Adipocyte (in vitro differentiated cells): ENCODE results near the gene F10.

Experiments
- DNase-seq: peaks from one replicate; pipeline ENCODE4 v3.0.0-alpha.2; 2015; ENCODE audit warnings: low read depth
- H3K27me3 ChIP-seq: replicated peaks from 2 replicates; pipeline ENCODE4 v1.7.0; 2013; ENCODE audit warnings: mild to moderate bottlenecking, low read length, moderate library complexity; ENCODE audit not compliant: control insufficient read depth, insufficient read depth
- H3K36me3 ChIP-seq: 2 replicates; pipeline ENCODE4 v1.7.0; 2013; ENCODE audit warnings: low read length, mild to moderate bottlenecking, moderate library complexity; ENCODE audit not compliant: control insufficient read depth, insufficient read depth, severe bottlenecking
- H3K4me1 ChIP-seq: 2 replicates; pipeline ENCODE4 v1.7.0; 2013; ENCODE audit warnings: mild to moderate bottlenecking, low read length, moderate library complexity; ENCODE audit not compliant: control insufficient read depth, insufficient read depth
- H3K4me3 ChIP-seq: 2 replicates; pipeline ENCODE4 v1.7.0; 2013; ENCODE audit warnings: mild to moderate bottlenecking, low read length, moderate library complexity
- H3K9ac ChIP-seq: 2 replicates; pipeline ENCODE4 v1.7.0; 2013; ENCODE audit warnings: mild to moderate bottlenecking, low read length, moderate library complexity
- H3K9me3 ChIP-seq: 2 replicates; pipeline ENCODE4 v1.7.0; 2013; ENCODE audit warnings: mild to moderate bottlenecking, low read length, moderate library complexity; ENCODE audit not compliant: control insufficient read depth

F10 gene

GRCh38 chr13:113162783-113163685, 40.4 kb downstream of the F10 start:
- peaks cover 14% of the 10 kb centered on the region for H3K27me3 ChIP-seq
- no peak overlapping the region for H3K4me3 ChIP-seq
- H3K9me3 ChIP-seq = peaks cover 4% of the 10 kb centered on the region
- H3K4me1 ChIP-seq = no peaks in the 10 kb centered on the region
- no peak for DNase-seq
- no peak overlapping the region for H3K9ac ChIP-seq
- H3K36me3 ChIP-seq = no peaks in the 10 kb centered on the region

GRCh38 chr13:113164492-113164891, 41.9 kb downstream of the F10 start:
- peaks cover 4% of the 10 kb centered on the region for H3K36me3 ChIP-seq
- H3K27me3 ChIP-seq = peaks cover 14% of the 10 kb centered on the region
- H3K4me3 ChIP-seq = no peak overlapping the region
- H3K9ac ChIP-seq = no peak overlapping the region
- H3K9me3 ChIP-seq = peaks cover 4% of the 10 kb centered on the region
- no peaks in the 10 kb centered on the region for H3K4me1 ChIP-seq
- DNase-seq = no peak

- Histone ChIP-seq H3K36me3 (peaks cover 9% of the 10 kb centered on the region), H3K9me3 (peaks cover 4% of the 10 kb centered on the region)
- DNase-seq = no peak
Observed at GRCh38 chr13:113166266-113166665, 43.7 kb downstream of the F10 start.

GRCh38 chr13:113166681-113167080, 44.1 kb downstream of the F10 start:
- Histone ChIP-seq H3K36me3 (peaks cover 13% of the 10 kb centered on the region), H3K9ac (no peak overlapping the region), H3K9me3 (peaks cover 4% of the 10 kb centered on the region), H3K27me3 (no peaks in the 10 kb centered on the region), H3K4me1 (no peaks in the 10 kb centered on the region), H3K4me3 (no peak overlapping the region)
- no peak for DNase-seq

More at GRCh38 chr13:113166266-113166665, 43.7 kb downstream of the F10 start:
- Histone ChIP-seq H3K4me3 (no peak overlapping the region), H3K9ac (no peak overlapping the region), H3K4me1 (no peaks in the 10 kb centered on the region), H3K27me3 (peaks cover 2% of the 10 kb centered on the region)

- H3K9ac ChIP-seq = no peak overlapping the region
- peaks cover 4% of the 10 kb centered on the region for H3K9me3 ChIP-seq
- H3K4me3 ChIP-seq = no peak overlapping the region
- no peaks in the 10 kb centered on the region for H3K27me3 ChIP-seq
- H3K36me3 ChIP-seq = peaks cover 16% of the 10 kb centered on the region
- H3K4me1 ChIP-seq = no peaks in the 10 kb centered on the region
- no peak for DNase-seq
Observed at GRCh38 chr13:113167155-113167554, 44.6 kb downstream of the F10 start.

- DNase-seq = no peak
- Histone ChIP-seq H3K36me3 (peaks cover 20% of the 10 kb centered on the region), H3K27me3 (no peaks in the 10 kb centered on the region), H3K4me1 (no peaks in the 10 kb centered on the region), H3K4me3 (no peak overlapping the region), H3K9ac (no peak overlapping the region), H3K9me3 (peaks cover 4% of the 10 kb centered on the region)
Observed at GRCh38 chr13:113167575-113167974, 45.0 kb downstream of the F10 start.

GRCh38 chr13:113168211-113168610, 45.6 kb downstream of the F10 start:
- Histone ChIP-seq H3K4me3 (no peak overlapping the region), H3K36me3 (peaks cover 26% of the 10 kb centered on the region), H3K4me1 (no peaks in the 10 kb centered on the region), H3K9ac (no peak overlapping the region), H3K9me3 (peaks cover 4% of the 10 kb centered on the region), H3K27me3 (no peaks in the 10 kb centered on the region)
- no peak for DNase-seq

GRCh38 chr13:113169277-113170272, 47.0 kb downstream of the F10 start:
- H3K4me3 ChIP-seq = no peak overlapping the region
- H3K9ac ChIP-seq = no peak overlapping the region
- peaks cover 35% of the 10 kb centered on the region for H3K36me3 ChIP-seq
- peaks cover 4% of the 10 kb centered on the region for H3K9me3 ChIP-seq
- no peak for DNase-seq
- no peaks in the 10 kb centered on the region for H3K27me3 ChIP-seq
- no peaks in the 10 kb centered on the region for H3K4me1 ChIP-seq

- Histone ChIP-seq H3K36me3 (peaks cover 44% of the 10 kb centered on the region), H3K4me1 (no peaks in the 10 kb centered on the region), H3K9ac (no peak overlapping the region), H3K27me3 (no peaks in the 10 kb centered on the region), H3K9me3 (peaks cover 4% of the 10 kb centered on the region), H3K4me3 (no peak overlapping the region)
- no peak for DNase-seq
Observed at GRCh38 chr13:113170511-113170910, 47.9 kb downstream of the F10 start.

- H3K4me3 ChIP-seq = no peak overlapping the region
- no peak overlapping the region for H3K9ac ChIP-seq
- H3K4me1 ChIP-seq = no peaks in the 10 kb centered on the region
- peaks cover 54% of the 10 kb centered on the region for H3K36me3 ChIP-seq
- DNase-seq = no peak
- H3K27me3 ChIP-seq = no peaks in the 10 kb centered on the region
- H3K9me3 ChIP-seq = peaks cover 4% of the 10 kb centered on the region
Observed at GRCh38 chr13:113171250-113172125, 48.9 kb downstream of the F10 start.
